GM18519 (cell line): Measurements from ENCODE around the gene PTPRCAP.

Experiments
- ATAC-seq: cut with Tn5 transposase; IDR thresholded peaks from one replicate; pipeline ENCODE4 v1.9.1; 2021; ENCODE audit warnings: mild to moderate bottlenecking, moderate library complexity; ENCODE audit not compliant: unreplicated experiment, low FRiP score

Gene PTPRCAP

GRCh38 chr11:67441731-67442351 lies 4.4 kb upstream of the PTPRCAP start:
- ATAC-seq: no peak

DNA sequence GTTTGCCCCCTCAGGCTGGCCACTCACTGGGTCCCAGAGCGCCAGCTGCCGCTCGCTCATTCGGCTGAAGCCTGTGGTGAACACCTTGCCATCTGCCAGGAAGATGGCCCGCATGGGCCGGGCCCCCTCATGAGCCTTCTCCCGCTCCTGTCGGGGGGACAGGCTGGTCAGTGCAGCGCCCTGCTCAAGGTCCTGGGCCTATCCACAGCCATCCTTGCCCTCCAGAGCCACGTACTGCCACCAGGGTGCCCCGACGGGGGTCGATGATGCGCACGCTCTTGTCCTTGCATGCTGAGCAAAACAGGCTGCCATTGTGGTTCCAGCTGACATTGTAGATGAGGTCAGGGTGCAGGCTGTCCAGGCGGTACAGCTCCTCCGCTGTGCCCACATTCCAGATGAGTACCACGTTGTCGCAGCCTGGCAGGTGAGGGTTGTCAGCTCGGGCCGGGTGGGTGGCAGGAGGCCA lies 3.6 kb upstream of the PTPRCAP start:
- ATAC-seq: no peak

DNA sequence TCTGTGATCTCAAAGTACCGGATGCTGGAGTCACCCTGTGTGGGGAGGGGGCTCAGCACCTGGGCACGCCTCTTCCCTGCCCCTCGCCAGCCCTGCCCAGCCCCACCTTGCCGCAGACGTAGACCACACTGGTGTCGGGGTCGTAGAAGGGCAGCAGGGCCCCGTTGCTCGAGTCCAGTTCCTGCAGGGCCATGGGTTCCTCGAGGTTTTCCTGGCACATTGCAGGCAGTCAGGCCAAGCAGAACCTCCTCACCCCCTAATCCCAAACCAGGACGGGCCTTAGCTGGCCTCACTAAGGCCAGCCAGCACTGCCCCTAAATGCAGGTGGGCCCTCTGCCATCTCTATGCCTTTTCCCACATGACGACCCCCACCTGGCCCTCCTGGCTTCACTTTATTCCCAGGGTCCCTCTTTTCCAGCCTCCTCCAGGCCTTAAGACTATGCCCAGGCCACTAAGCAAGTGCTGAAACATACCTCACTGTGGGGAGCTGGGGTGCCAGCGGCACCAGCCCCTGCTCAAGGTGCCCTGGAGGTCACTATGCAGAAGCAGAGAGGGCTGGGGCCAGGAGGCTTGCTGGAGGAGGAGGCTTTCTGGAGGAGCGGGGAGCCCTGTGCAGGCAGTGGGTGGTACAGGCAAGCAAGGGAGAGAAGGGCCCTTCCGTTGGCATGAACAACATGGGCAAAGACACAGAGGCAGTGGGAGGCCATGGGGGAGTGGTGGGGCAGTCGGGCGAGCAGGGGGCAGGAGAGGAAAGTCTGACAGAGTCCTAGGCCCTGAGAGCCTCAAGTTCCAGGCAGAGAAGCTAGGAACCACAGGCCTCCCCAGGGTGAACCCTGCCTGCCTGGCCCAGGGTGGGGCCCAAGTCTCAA lies 3.0 kb upstream of the PTPRCAP start:
- ATAC-seq: no peak

GRCh38 chr11:67439321-67440228 lies 2.1 kb upstream of the PTPRCAP start:
- ATAC-seq: no peak

GRCh38 chr11:67438158-67438902 lies 848 bp upstream of the PTPRCAP start:
- no peak for ATAC-seq

DNA sequence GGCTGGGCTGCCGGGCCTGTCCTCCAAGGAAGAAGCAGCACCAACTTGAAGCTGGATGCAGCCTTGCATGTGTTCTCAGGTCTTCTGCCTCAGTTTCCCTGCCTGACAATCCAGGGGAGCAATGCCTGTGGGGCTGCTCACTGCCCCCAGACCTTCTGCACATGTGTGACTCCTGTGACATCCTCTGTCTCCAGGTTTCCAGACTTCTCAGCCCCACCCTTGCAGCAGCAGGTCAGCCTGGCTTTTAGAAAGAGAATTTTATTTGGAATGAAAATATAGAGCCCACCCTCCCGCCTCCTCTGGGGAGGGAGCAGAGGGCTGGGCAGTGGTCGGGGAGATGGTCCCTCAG lies 301 bp upstream of the PTPRCAP start:
- no peak for ATAC-seq

DNA sequence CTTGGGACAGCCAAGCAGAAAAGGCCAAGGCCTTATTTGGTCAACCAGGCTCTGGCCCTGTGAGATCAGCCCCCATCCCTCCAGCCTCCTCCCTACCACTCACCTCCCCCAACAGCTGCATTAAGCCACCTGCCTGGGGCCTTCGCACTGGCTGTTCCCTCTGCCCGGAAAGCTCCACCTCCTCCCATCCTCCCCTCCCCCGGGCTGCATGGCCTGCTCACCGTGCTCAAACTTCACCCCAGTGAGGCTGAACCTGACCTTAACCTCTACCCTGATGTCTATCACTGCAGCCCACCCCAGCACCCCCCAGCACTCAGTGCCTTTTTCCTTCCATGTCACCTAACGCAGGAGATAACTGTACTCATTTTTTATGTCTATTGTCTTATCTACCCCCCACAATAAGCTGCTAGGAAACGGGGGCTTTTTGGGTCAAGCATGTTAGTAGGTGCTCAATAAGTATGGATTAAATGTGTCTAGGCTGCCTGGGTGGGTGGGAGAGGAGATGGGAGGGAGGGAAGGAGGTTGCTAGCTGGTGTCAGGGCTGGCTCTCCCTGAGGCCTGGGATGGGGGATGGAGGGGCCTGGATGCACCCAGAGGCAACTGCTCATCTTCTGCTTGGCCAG lies 912 bp downstream of the PTPRCAP start:
- no peak for ATAC-seq

DNA sequence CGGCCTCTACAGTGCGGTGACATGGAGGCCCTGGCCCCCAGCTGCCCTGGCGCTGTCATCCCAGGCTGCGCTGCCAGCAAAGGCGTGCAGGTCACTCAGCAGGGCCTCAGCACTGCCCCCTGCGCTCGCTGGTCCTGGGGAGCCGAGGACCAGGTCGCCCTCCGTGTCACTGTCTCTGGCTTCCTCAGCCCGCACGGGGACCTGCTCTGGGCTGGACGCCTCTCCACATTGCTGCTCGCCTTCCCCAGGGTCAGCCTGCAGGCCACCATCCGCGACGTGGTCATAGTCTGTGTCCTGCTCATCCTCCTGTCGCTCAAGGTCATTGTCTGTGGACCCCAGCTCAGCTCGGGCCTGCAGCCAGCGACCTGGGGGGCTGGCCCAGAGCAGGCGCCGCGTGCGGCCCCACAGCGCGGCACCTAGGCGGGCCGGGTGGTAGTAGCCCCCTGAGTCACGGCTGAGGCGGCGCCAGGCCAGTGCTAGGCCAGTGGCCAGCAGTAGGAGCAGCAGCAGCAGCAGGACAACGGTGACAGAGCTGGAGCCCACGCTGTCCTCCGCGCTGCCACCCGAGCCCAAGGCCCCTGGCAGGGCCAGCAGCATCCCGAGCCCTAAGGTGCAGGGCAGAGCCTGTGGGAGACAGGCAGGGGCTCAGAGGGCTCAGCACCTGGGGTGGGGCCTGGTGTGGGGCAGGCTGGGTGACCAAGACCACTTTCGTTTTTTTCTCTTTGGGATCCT lies 1.6 kb downstream of the PTPRCAP start:
- ATAC-seq: no peak

DNA sequence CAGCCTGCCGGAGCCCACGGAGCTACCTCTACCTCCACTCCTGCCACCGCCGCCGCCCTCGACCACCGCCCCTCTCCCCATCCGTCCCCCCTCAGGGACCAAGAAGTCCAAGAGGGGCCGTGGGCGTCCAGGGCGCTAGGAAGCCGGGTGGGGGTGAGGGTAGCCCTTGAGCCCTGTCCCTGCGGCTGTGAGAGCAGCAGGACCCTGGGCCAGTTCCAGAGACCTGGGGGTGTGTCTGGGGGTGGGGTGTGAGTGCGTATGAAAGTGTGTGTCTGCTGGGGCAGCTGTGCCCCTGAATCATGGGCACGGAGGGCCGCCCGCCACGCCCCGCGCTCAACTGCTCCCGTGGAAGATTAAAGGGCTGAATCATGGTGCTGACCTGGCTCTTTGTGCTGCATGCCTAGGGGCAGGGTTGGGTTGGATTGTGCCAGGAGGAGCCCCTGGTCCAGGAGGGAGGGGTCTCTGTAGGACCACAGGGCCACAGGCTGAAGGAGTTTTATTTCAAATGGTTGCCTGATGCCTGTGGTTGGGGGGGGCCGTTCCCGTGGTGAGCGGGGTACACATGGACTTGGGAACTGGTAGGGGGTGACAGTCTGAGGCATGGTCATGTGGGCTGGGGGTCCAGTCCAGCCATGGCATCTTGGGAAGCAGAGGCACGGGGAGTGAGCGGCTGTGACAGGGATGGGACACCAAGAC lies 2.3 kb downstream of the PTPRCAP start:
- no peak for ATAC-seq

DNA sequence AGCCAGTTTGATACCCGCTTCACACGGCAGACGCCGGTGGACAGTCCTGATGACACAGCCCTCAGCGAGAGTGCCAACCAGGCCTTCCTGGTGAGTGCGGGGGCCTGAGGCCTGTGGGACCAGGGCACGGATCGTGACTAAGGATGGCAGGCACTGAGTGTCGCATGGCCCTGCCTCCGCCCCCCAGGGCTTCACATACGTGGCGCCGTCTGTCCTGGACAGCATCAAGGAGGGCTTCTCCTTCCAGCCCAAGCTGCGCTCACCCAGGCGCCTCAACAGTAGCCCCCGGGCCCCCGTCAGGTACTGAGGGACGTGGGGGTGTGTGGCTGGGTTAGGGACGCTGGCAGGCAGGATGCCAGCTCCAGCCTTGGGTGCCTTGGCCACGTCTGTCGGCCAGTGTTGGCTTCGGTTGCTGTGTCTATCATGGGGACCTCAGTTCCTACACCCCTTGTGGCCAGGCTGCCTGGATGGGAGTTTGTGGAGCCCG lies 3.0 kb downstream of the PTPRCAP start:
- no peak for ATAC-seq

- ATAC-seq: no peak
Observed at GRCh38 chr11:67433536-67434394, 3.7 kb downstream of the PTPRCAP start.

GRCh38 chr11:67432655-67433349 lies 4.7 kb downstream of the PTPRCAP start:
- ATAC-seq: no peak

DNA sequence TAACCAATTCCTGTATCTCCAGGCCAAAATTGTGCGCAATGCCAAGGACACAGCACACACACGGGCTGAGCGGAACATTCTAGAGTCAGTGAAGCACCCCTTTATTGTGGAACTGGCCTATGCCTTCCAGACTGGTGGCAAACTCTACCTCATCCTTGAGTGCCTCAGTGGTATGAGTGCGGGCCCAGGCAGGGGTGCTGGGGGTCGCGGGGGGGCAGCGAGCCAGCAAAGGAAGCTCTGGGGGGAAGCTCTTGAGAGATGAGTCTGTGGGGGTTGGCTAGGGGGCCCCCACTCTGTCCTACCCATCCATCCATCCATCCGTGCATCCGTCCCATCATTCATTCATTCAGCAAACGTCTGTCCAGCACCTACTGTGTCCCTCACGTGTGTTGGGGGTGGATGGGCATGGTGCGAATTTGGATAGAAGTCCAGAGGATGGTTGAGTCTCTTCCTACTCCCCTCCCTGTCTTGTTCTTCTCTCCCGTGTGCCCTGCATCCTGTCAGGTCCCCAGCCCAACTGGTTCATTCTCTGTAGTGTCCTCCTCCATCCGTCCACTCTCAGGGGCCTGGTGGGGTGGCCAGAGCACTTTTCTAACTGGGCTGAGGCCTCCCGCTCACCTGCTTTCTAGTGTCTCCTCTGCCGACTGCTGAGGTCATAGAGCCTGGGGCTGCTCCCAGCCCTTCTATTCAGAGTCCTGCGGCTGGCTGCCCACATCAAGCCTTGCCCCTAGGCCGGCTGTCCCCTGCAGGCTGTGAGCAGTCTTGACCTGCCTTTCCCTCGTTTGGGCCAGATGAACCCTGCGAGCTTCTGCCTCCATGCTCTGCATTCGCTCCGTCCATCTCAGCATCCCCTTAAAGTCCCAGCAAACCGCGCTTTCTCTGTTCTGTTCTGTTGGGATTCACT lies 5.9 kb downstream of the PTPRCAP start:
- no peak for ATAC-seq

GRCh38 chr11:67429722-67430121 lies 7.8 kb downstream of the PTPRCAP start:
- no peak for ATAC-seq

GRCh38 chr11:67429038-67429668 lies 8.3 kb downstream of the PTPRCAP start:
- no peak for ATAC-seq
